K562 (cell line): ENCODE measurements around the gene PPM1H. TPM values are rescaled to one million over a fixed set of nuclear protein-coding genes. Genes with fewer than 3 reads are reported as not detected.
"Not testable (repeated sequence)": the region's sequence is repeated elsewhere in the genome, so short reads cannot be mapped to it uniquely, and the experiment has no call there.

Experiments
- ATAC-seq: fragments of 200-7000 bp; cut with Tn5 transposase; 3 replicates; pipeline ENCODE4 v1.9.1; 2020; ENCODE audit warnings: moderate library complexity
- BruUV-seq: library from RNA; stranded (reverse); fragments of 400-500 nt; replicated peaks from 2 replicates; lab custom pipeline; 2021; lab: Mats Ljungman, UMichigan
- CTCF ChIA-PET: fragments of 300-600 bp; formaldehyde crosslinking; extraction: SDS; loops from one replicate; lab custom pipeline; 2021; ENCODE audit warnings: low intra/inter-chr PET ratio; lab: Yijun Ruan, JAX
- POLR2A ChIA-PET: fragments of 300-600, 350-650 bp; sonication (Branson Sonifier 250); formaldehyde crosslinking; extraction: SDS; loops from one replicate; lab custom pipeline; 2021; ENCODE audit warnings: antibody characterized with exemption, inconsistent platforms; lab: Yijun Ruan, JAX
- DNase-seq, 4 experiments: peaks; one replicate each; pipeline versions ENCODE4 v3.0.0 to v3.0.0-alpha.2; 2011 to 2018; ENCODE audit warnings: low spot score in 3 of 4, mixed read lengths in 3 of 4; ENCODE audit errors: extremely low read depth in 1 of 4
- FAIRE-seq: peaks from 2 replicates; lab custom pipeline; 2011; peaks lifted over from hg19 to GRCh38; lab: Jason Lieb, UNC
- H2AFZ ChIP-seq: 2 replicates; pipeline ENCODE4 v1.6.0; 2011; ENCODE audit warnings: low read depth, low read length, control low read depth, inconsistent platforms
- H3K27ac ChIP-seq: fragments of 200-600 bp; 3 replicates; pipeline ENCODE4 v1.8.0; 2011; ENCODE audit warnings: low read depth, mild to moderate bottlenecking, control low read depth, inconsistent platforms, low read length, moderate library complexity, mixed read lengths; ENCODE audit errors: extremely low read depth
- H3K27me3 ChIP-seq, 2 experiments: fragments of 300-600 bp in 1 of 2; 2 replicates in 1 of 2; 3 replicates in 1 of 2; pipeline versions ENCODE4 v1.6.0 to v1.8.0; 2011; ENCODE audit warnings: inconsistent platforms in 2 of 2, low read length in 2 of 2, mild to moderate bottlenecking in 1 of 2, mixed read lengths in 1 of 2, moderate library complexity in 1 of 2; ENCODE audit not compliant: control insufficient read depth in 2 of 2, insufficient read depth in 2 of 2
- H3K36me3 ChIP-seq: fragments of 300-600 bp; 3 replicates; pipeline ENCODE4 v1.8.0; 2011; ENCODE audit warnings: mild to moderate bottlenecking, low read length, inconsistent platforms; ENCODE audit not compliant: control insufficient read depth, insufficient read depth
- H3K4me1 ChIP-seq, 2 experiments: fragments of 200-600 bp in 1 of 2; replicated peaks in 1 of 2; 2 replicates in 1 of 2; 3 replicates in 1 of 2; pipeline versions ENCODE4 v1.5.1 to v1.8.0; 2011; ENCODE audit warnings: inconsistent platforms in 2 of 2, low read length in 2 of 2, mild to moderate bottlenecking in 1 of 2, mixed read lengths in 1 of 2, moderate library complexity in 1 of 2; ENCODE audit not compliant: control insufficient read depth in 2 of 2, insufficient read depth in 2 of 2
- H3K4me2 ChIP-seq: 2 replicates; pipeline ENCODE4 v1.6.1; 2011; ENCODE audit warnings: low read length, control low read depth, inconsistent platforms, mixed read lengths; ENCODE audit not compliant: insufficient read depth
- H3K4me3 ChIP-seq: fragments of 200-600 bp; sonication (generic), shearing (Covaris generic); 2 replicates; pipeline ENCODE4 v1.5.1; 2016; ENCODE audit warnings: control low read depth, inconsistent platforms
- H3K79me2 ChIP-seq: fragments of 200-600 bp; 3 replicates; pipeline ENCODE4 v1.8.0; 2011; ENCODE audit warnings: low read length, inconsistent platforms; ENCODE audit not compliant: control insufficient read depth, insufficient read depth
- H3K9ac ChIP-seq, 2 experiments: 2 replicates each; pipeline versions ENCODE4 v1.6.0 to v1.6.1; 2011; ENCODE audit warnings: low read depth in 2 of 2, low read length in 2 of 2, control low read depth in 1 of 2, inconsistent platforms in 1 of 2, mild to moderate bottlenecking in 1 of 2, mixed read lengths in 1 of 2; ENCODE audit not compliant: insufficient read depth in 1 of 2
- H3K9me1 ChIP-seq: one replicate; pipeline ENCODE4 v1.6.0; 2011; ENCODE audit warnings: inconsistent platforms, mild to moderate bottlenecking, low read length, moderate library complexity; ENCODE audit not compliant: control insufficient read depth, insufficient read depth
- H3K9me3 ChIP-seq: replicated peaks from 2 replicates; pipeline ENCODE4 v1.5.1; 2011; ENCODE audit warnings: low read depth, low read length, inconsistent platforms; ENCODE audit not compliant: control insufficient read depth, insufficient read depth
- H4K20me1 ChIP-seq: replicated peaks from 2 replicates; pipeline ENCODE4 v1.6.1; 2011; ENCODE audit warnings: low read length, inconsistent platforms, mixed read lengths; ENCODE audit not compliant: control insufficient read depth, insufficient read depth
- MCM5 ChIP-seq: fragments of 450-650 bp; IDR thresholded peaks from 2 replicates; pipeline ENCODE4 v1.6.1; 2016; ENCODE audit warnings: low read depth
- RBBP5 ChIP-seq: fragments of 200-600 bp; sonication (generic); IDR thresholded peaks from 2 replicates; pipeline ENCODE4 v1.6.1; 2012; ENCODE audit warnings: borderline replicate concordance, mild to moderate bottlenecking, low read length, control low read depth, inconsistent platforms; ENCODE audit not compliant: insufficient read depth, poor library complexity, severe bottlenecking
- TAL1 ChIP-seq: fragments of 450-650 bp; IDR thresholded peaks from 2 replicates; pipeline ENCODE4 v1.6.1; 2016; ENCODE audit warnings: mild to moderate bottlenecking
- ZNF24 ChIP-seq: fragments of 450-650 bp; IDR thresholded peaks from 2 replicates; pipeline ENCODE4 v1.6.1; 2016
- WGBS: fragments of 100-300 bp; shearing (Covaris generic); methylation state at CpG from one replicate; pipeline ENCODE4 v1.1.6; 2016; ENCODE audit warnings: low coverage, mixed read lengths; ENCODE audit not compliant: insufficient coverage; ENCODE audit errors: missing lambda C conversion rate; 5-methylcytosine and 5-hydroxymethylcytosine counted together
- in situ Hi-C: fragments of 300-500 bp; cut with MboI; formaldehyde crosslinking; loops from 4 replicates; pipeline ENCODE4 v1.15.0; 2018; ENCODE audit warnings: inconsistent platforms, mixed read lengths
- intact Hi-C: fragments of 100-400 bp; cut with micrococcal nuclease; formaldehyde crosslinking; loops from 2 replicates; pipeline ENCODE4 v1.14.2; 2022
- polyA plus RNA-seq, 8 experiments: library from polyadenylated mRNA; depleted of rRNA in 4 of 8; stranded (reverse) in 5 of 8; unstranded in 3 of 8; fragments of >200 nt; fragmentation: Nextera tagmentation in 2 of 8; fragmentation: Illumina TruSeq in 1 of 8; extraction: Ambion mirVana in 2 of 8; extraction: Trizol in 1 of 8; gene quantifications; 2 replicates each; pipeline versions ENCODE4 v1.2.1 to v1.2.3, GENCODE V29; 2011 to 2014; ENCODE audit warnings: inconsistent platforms in 1 of 8, missing spikeins in 1 of 8
- total RNA-seq, 7 experiments: library from RNA; depleted of rRNA in 6 of 7; stranded (reverse); fragments of >200 nt in 6 of 7; fragmentation: Illumina TruSeq in 2 of 7; extraction: Trizol in 2 of 7; gene quantifications; 2 replicates each; pipeline versions ENCODE4 v1.2.1 to v1.2.3, GENCODE V29; 2011 to 2021; ENCODE audit warnings: low replicate concordance in 1 of 7
- TF ChIP-seq, protein P1 (sequence below), 2 experiments: IDR thresholded peaks; 2 replicates each; pipeline ENCODE4 v1.6.1; 2012; ENCODE audit warnings: improper control_type of control experiment in 2 of 2, low read depth in 2 of 2, low read length in 2 of 2, borderline replicate concordance in 1 of 2
- TF ChIP-seq, protein P2 (sequence below): fragments of 250-450 bp; sonication (Bioruptor Pico); IDR thresholded peaks from 2 replicates; pipeline ENCODE4 v1.8.0; 2022; ENCODE audit warnings: inconsistent platforms

PPM1H gene
- total and polyA plus RNA-seq, 9 of the 15 experiments (the other 6 are each of a cell fraction or from before 2014, with no cell fraction given), result 5.3 to 29.3 (median 11.3) TPM

DNA sequence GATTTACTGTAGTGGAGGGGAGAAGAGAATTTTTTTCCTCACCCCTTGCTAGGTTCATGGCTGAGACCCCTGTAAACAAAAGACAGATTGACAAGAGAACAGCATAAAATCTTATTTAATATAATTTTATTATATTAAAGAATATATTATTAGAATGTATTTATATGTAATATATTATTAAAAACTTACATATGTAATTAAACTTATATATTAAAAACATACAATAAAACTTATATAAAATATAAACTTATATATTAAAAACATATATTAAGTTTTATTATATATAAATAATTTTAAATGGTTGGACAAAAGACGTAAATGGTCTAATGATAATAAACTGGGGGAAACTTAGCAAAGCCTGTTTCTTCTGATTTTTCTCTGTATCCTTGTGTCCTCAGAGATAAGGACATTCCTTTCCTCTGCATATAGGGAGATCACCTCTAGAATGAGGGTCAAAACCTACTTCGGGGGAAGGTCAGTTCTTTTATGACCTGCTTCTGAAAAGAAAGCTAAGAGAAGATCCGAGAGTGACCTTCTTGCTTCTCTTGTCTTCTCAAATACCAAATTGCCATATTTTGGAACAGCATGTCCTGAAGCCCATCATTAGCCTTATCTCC is 8.9 kb upstream of the PPM1H start (continued):
- TF ChIP-seq MCM5 (no peak), RBBP5 (no peak), ZNF24 (no peak), TAL1 (peak; percentile 55)
- TF ChIP-seq, protein P1, sequence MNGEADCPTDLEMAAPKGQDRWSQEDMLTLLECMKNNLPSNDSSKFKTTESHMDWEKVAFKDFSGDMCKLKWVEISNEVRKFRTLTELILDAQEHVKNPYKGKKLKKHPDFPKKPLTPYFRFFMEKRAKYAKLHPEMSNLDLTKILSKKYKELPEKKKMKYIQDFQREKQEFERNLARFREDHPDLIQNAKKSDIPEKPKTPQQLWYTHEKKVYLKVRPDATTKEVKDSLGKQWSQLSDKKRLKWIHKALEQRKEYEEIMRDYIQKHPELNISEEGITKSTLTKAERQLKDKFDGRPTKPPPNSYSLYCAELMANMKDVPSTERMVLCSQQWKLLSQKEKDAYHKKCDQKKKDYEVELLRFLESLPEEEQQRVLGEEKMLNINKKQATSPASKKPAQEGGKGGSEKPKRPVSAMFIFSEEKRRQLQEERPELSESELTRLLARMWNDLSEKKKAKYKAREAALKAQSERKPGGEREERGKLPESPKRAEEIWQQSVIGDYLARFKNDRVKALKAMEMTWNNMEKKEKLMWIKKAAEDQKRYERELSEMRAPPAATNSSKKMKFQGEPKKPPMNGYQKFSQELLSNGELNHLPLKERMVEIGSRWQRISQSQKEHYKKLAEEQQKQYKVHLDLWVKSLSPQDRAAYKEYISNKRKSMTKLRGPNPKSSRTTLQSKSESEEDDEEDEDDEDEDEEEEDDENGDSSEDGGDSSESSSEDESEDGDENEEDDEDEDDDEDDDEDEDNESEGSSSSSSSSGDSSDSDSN (IDR thresholded peaks at IDR 0.05; ENCODE audit: borderline replicate concordance in 1 of 2, low read depth in 2 of 2, low read length in 2 of 2), result no peak
- TF ChIP-seq, protein P2, sequence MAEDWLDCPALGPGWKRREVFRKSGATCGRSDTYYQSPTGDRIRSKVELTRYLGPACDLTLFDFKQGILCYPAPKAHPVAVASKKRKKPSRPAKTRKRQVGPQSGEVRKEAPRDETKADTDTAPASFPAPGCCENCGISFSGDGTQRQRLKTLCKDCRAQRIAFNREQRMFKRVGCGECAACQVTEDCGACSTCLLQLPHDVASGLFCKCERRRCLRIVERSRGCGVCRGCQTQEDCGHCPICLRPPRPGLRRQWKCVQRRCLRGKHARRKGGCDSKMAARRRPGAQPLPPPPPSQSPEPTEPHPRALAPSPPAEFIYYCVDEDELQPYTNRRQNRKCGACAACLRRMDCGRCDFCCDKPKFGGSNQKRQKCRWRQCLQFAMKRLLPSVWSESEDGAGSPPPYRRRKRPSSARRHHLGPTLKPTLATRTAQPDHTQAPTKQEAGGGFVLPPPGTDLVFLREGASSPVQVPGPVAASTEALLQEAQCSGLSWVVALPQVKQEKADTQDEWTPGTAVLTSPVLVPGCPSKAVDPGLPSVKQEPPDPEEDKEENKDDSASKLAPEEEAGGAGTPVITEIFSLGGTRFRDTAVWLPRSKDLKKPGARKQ (CRISPR knock-in tag), result no peak

DNA sequence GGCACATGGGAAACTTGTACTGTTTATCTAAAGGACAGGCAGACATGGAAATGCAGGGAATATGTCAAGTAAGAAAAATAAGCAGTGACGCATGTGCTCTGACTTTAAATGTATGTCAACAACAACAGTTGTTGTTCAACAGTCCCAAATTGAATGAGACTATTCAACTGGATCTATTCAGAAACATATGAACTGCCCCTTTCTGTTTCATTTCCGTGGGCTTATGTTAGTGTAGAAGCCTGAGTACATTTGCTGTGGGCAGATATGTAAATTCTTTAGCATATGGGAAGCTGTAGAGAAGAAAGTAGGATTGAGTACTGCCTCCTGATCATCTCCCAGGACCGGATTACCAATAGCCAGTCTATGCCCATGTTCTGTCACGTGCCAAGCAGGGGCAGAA is 7.4 kb upstream of the PPM1H start:
- H4K20me1 ChIP-seq, H3K4me1 ChIP-seq, H2AFZ ChIP-seq, H3K9ac ChIP-seq, H3K9me1 ChIP-seq, H3K9me3 ChIP-seq, H3K27me3 ChIP-seq, H3K36me3 ChIP-seq, CTCF ChIA-PET, BruUV-seq, FAIRE-seq, H3K27ac ChIP-seq, in situ Hi-C loops, ATAC-seq, intact Hi-C loops, H3K79me2 ChIP-seq, POLR2A ChIA-PET, H3K4me2 ChIP-seq, H3K4me3 ChIP-seq, DNase-seq: not testable (repeated sequence)
- 52% methylated on average over 4 of the region's 4 CpGs for WGBS
